Glutamatergic neuron (in vitro differentiated cells): Measurements from ENCODE around the gene MMP17. TPM values are rescaled to one million over a fixed set of nuclear protein-coding genes. Genes with fewer than 3 reads are reported as not detected.

Source experiments
- DNase-seq: peaks from one replicate; pipeline ENCODE4 v3.0.0; 2022
- H3K27ac Mint-ChIP-seq: one replicate; pipeline ENCODE4 v1.8.0; 2020; ENCODE audit warnings: mild to moderate bottlenecking, mixed read lengths, inconsistent platforms; ENCODE audit not compliant: unreplicated experiment
- H3K27me3 Mint-ChIP-seq: one replicate; pipeline ENCODE4 v1.8.0; 2020; ENCODE audit warnings: mild to moderate bottlenecking, moderate library complexity, mixed read lengths, inconsistent platforms; ENCODE audit not compliant: unreplicated experiment
- H3K36me3 Mint-ChIP-seq: one replicate; pipeline ENCODE4 v1.8.0; 2020; ENCODE audit warnings: mild to moderate bottlenecking, mixed read lengths, inconsistent platforms; ENCODE audit not compliant: unreplicated experiment
- H3K4me1 Mint-ChIP-seq: one replicate; pipeline ENCODE4 v1.8.0; 2020; ENCODE audit warnings: mild to moderate bottlenecking, low read depth, mixed read lengths, inconsistent platforms; ENCODE audit not compliant: unreplicated experiment
- H3K4me3 Mint-ChIP-seq: one replicate; pipeline ENCODE4 v1.8.0; 2020; ENCODE audit warnings: mild to moderate bottlenecking, mixed read lengths, inconsistent platforms; ENCODE audit not compliant: unreplicated experiment
- H3K9me3 Mint-ChIP-seq: one replicate; pipeline ENCODE4 v1.8.0; 2020; ENCODE audit warnings: mild to moderate bottlenecking, moderate library complexity, mixed read lengths, inconsistent platforms; ENCODE audit not compliant: unreplicated experiment
- total RNA-seq: library from RNA; stranded (reverse); fragmentation: NEBNext Ultra II Directional; extraction: Animal tissue kit (Norgen Biotek cat#: 25700); gene quantifications from one replicate; pipeline ENCODE4 v1.2.1, GENCODE V29; 2021; ENCODE audit not compliant: unreplicated experiment
- TF ChIP-seq, protein P1 (sequence below): fragments of 200-600 bp; sonication (generic); IDR thresholded peaks from one replicate; pipeline ENCODE4 v1.5.0; 2021; ENCODE audit not compliant: partially characterized antibody, unreplicated experiment

Gene MMP17
- total RNA-seq, 1 donor from 2014 or later: 65.8 TPM

DNA sequence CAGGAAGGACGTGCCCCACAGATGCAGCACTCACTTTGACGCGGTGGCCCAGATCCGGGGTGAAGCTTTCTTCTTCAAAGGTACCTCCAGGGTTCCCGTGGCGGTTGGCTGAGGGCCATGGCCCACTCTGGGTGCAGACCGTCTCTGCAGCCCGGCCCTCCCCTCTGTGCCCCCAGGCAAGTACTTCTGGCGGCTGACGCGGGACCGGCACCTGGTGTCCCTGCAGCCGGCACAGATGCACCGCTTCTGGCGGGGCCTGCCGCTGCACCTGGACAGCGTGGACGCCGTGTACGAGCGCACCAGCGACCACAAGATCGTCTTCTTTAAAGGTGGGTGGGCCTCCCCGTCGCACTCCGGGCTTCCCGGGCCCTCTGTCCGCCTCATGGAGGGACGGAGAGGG lies 16.9 kb downstream of the MMP17 start:
- no peak overlapping the region for H3K27ac Mint-ChIP-seq
- TF ChIP-seq, protein P1, sequence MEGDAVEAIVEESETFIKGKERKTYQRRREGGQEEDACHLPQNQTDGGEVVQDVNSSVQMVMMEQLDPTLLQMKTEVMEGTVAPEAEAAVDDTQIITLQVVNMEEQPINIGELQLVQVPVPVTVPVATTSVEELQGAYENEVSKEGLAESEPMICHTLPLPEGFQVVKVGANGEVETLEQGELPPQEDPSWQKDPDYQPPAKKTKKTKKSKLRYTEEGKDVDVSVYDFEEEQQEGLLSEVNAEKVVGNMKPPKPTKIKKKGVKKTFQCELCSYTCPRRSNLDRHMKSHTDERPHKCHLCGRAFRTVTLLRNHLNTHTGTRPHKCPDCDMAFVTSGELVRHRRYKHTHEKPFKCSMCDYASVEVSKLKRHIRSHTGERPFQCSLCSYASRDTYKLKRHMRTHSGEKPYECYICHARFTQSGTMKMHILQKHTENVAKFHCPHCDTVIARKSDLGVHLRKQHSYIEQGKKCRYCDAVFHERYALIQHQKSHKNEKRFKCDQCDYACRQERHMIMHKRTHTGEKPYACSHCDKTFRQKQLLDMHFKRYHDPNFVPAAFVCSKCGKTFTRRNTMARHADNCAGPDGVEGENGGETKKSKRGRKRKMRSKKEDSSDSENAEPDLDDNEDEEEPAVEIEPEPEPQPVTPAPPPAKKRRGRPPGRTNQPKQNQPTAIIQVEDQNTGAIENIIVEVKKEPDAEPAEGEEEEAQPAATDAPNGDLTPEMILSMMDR: no peak
- no peak for DNase-seq
- no peaks in the 10 kb centered on the region for H3K36me3 Mint-ChIP-seq
- peaks cover 2% of the 10 kb centered on the region for H3K9me3 Mint-ChIP-seq
- H3K4me3 Mint-ChIP-seq: no peak overlapping the region
- peaks cover 4% of the 10 kb centered on the region for H3K27me3 Mint-ChIP-seq
- no peaks in the 10 kb centered on the region for H3K4me1 Mint-ChIP-seq

DNA sequence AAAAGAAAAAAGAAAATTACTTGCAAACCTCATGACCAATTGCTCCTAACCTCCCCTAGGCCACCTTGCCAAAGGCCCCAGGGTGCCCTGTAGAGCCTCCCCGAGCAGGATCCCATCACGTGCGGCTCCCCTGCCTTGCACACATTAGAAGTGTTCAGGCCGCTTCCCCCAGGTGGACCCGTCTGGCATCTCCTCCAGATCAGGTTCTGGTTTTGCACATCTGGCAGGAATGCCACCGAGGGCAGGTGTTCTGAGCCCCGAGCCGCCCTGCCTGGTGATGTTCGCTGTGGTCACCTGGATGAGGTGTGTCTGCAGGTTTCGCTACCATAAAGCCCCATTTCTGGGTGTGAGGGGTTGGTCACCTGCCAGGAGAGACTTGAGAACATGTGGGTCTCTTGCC lies 19.3 kb downstream of the MMP17 start:
- DNase-seq: no peak
- Mint-ChIP-seq H3K4me3 (no peak overlapping the region), H3K4me1 (no peaks in the 10 kb centered on the region), H3K9me3 (peaks cover 2% of the 10 kb centered on the region), H3K27ac (no peak overlapping the region), H3K27me3 (peaks cover 4% of the 10 kb centered on the region), H3K36me3 (no peaks in the 10 kb centered on the region)
- TF ChIP-seq, protein P1: no peak

DNA sequence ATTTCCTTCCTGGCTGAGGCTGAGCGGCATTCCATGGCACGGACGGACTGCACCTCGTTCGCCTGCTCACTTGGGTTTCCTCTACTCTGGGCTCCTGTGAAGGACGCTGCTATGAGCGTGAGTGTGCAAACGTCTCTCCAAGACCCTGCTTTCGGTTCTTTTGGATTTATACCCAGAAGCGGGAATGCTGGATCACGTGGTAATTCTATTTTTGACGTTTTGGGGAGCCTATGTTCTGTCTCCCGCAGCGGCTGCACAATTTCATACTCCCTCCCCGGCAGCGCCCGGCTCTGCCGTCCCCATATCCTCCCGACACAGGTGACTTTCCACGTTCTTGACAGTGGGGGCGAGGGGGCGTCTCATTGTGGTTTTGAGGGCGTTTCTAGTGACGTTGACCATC lies 20.6 kb downstream of the MMP17 start:
- peaks cover 4% of the 10 kb centered on the region for H3K9me3 Mint-ChIP-seq
- no peak overlapping the region for H3K27ac Mint-ChIP-seq
- no peak for DNase-seq
- TF ChIP-seq, protein P1: no peak
- H3K4me3 Mint-ChIP-seq: no peak overlapping the region
- H3K27me3 Mint-ChIP-seq: peaks cover 4% of the 10 kb centered on the region
- H3K36me3 Mint-ChIP-seq: no peaks in the 10 kb centered on the region
- peaks cover 2% of the 10 kb centered on the region for H3K4me1 Mint-ChIP-seq

DNA sequence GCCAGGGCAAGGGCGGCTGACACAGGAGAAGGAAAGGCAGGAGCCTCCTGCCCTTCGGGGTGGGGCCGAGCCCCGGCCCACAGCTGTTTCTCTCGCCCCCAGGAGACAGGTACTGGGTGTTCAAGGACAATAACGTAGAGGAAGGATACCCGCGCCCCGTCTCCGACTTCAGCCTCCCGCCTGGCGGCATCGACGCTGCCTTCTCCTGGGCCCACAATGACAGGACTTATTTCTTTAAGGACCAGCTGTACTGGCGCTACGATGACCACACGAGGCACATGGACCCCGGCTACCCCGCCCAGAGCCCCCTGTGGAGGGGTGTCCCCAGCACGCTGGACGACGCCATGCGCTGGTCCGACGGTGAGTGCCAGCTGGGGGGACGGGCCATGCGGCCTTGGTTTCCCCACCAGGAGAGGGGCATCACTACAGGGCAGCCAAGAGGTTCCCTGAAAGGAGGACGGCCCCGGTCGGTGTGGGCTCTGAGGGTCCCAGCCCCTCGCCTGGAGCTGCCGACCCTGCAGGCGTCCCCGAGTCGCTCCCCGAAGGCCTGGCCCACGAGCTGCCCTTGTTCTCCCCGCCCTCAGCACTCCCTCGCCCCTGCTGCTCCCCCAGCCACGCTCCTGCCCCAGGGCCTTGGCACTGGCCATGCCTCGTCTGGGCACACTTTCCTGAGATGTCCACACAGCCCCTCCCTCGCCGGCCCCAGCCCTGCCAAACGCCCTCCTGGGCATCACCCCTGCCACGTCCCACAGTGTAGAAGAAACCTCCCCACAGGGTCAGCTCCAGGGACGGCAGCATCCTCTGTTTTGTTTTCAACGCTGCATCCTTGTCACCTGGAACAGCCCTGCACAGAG lies 21.7 kb downstream of the MMP17 start:
- Mint-ChIP-seq H3K27me3 (peaks cover 4% of the 10 kb centered on the region), H3K36me3 (no peaks in the 10 kb centered on the region), H3K27ac (no peak overlapping the region)

More for the DNA sequence above, 21.7 kb downstream of the MMP17 start:
- DNase-seq: no peak
- Mint-ChIP-seq H3K4me3 (no peak overlapping the region), H3K4me1 (peaks cover 2% of the 10 kb centered on the region), H3K9me3 (peaks cover 8% of the 10 kb centered on the region)
- TF ChIP-seq, protein P1: no peak
